NCI-H460 (cell line): Measurements from ENCODE around the gene FNDC1. TPM values are rescaled to one million over a fixed set of nuclear protein-coding genes. Genes with fewer than 3 reads are reported as not detected.

ENCODE experiments used
- DNase-seq: peaks from one replicate; pipeline ENCODE4 v3.0.0-alpha.2; 2016; ENCODE audit warnings: low read depth; ENCODE audit errors: extremely low read depth
- total RNA-seq: library from RNA; depleted of rRNA; stranded (reverse); fragments of >200 nt; shearing (Covaris generic); gene quantifications from 2 replicates; pipeline ENCODE4 v1.2.3, GENCODE V29; 2014

FNDC1 gene
- total RNA-seq, 1 experiment from 2014 or later = not detected

DNA sequence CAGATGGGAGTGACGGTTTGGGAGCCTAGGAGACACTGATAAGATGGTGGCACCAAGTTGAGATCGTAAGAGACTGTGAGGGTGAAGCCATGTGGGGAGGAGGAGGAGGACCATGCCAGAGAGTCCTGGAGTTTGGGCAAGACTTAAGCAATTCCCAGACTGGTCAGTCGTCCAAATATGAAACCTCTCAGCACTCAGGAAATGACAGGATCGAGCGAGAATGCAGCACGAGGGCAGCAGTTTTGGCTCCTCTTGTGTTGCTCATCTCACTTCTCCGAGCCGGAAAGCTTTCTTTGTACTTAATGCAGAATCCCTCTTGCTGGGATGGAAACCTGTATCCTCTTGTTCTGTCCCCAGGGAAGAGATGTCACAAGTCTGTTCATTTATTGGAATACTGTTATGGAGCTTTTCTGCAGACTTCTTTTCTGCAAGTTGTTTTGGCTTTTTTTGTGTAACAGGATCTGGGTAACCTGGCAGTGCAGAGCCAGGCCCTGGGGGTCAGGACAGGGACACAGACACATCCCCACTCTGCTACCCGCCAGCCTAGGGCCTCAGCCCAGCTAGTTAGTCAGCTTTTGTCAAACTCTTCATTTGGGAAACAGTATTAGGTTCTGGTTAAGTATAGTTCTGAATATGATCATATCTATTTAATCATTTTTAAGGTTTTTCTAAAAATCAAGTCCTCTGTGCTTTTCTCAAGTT is 34.3 kb downstream of the FNDC1 start:
- no peak for DNase-seq

DNA sequence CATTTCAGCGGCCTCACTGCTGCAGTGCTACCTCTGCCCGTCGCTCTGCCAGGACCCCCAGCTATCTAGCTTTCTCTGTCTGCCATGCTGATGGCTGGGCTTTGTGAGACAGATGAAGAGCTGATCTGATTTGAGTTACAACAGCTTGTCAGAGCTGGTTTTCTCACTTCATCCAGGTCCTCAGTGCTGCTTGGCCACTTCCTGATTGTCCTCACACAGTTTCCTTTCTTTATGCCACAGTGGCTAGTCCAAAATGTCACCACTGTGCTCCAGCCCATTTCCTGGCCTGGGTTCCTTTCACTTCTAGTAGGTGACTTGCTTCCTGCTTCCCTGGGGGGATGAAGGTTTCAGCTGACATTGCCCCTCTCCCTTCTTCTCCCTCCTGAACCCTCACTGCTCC is 35.4 kb downstream of the FNDC1 start:
- no peak for DNase-seq

DNA sequence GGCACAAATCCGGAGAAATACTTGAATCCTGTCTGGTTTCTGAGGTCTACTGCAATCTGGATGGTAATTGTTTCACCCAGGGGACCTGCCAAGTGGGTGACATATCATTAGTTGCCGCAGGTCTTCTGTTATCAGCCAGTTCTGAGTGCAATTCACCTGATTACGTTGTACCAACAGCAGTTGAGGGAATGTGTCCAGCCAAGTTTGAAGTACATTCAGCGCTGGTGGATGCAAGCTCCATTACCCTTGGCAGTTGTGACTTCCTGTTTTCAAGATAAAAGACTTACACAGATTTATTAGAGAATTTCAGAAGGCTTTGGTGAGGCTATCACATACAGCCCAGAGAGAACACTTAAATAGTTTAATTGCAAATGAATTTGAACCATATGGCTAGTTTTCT is 42.8 kb downstream of the FNDC1 start:
- no peak for DNase-seq

DNA sequence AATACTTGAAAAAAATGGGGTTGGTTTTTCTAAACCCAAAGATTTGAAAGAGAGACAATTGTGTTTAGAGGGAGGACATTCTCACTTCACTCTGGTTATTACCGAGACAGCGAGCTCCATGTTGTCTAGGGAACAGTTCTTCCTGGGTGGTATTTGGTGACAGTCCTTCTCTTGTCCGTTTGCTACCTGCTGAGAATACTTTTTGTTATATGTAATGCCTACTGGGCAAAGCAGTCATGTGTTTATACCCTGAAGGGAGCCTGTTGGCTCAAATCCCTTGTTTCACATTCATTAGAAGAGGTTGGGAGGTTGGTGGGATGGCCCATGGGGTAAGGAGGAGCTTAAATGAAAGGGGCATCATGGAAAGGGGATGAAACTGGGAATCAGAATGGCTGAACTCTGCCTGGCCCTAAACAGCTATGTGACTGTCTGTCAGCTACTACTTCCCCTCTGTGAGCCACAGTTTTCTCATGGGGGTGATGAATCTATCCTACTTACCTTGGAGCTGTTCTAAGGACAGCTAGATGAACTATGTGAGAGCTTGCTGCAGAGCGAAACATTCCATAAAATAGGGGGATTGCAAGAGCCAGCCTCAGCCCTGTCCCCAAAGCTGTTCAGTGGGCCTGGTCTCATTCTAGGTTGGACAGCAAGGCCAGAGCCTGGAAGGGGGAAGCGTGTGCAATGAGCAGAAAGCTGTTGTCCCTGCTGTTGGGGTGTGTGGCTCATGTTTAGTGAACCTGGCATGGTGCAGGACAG is 43.5 kb downstream of the FNDC1 start:
- DNase-seq = no peak

DNA sequence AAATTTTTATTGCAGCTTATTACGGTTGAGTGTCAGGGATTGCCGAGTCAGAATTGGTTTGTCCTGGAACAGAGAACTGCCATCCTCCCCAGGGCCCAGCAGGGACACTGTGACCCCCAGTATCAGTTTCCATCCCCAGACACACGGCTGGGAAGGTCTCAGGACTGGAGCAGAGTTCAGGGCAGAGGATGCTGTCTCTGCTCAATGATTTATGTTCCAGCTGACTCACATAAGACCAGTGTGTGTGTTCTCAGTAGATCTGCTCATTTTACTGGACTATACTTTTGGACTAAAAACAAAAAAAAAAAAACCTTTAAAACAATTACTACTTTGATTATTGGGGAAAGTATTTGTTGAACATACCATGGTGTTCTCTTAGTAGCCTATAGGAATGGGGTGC is 44.2 kb downstream of the FNDC1 start:
- no peak for DNase-seq

DNA sequence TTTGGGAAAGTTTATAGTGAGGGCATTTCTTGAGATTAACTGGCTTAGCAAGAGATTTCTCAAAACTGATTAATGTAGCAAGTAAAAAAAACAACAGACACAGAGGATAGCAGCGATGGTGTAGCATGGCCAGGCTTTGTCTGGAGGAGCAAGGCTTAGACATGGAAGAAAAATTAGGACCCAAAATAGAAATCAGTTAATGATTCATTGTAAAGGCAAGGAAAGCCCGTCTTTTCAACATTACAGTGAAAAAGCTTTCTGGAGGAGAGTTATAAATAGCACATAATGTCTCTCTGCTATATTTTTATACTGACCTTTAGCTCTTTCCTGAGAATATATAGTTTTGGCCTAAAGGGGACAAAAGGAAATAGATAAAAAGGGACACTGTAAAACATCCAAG is 45.1 kb downstream of the FNDC1 start:
- no peak for DNase-seq

DNA sequence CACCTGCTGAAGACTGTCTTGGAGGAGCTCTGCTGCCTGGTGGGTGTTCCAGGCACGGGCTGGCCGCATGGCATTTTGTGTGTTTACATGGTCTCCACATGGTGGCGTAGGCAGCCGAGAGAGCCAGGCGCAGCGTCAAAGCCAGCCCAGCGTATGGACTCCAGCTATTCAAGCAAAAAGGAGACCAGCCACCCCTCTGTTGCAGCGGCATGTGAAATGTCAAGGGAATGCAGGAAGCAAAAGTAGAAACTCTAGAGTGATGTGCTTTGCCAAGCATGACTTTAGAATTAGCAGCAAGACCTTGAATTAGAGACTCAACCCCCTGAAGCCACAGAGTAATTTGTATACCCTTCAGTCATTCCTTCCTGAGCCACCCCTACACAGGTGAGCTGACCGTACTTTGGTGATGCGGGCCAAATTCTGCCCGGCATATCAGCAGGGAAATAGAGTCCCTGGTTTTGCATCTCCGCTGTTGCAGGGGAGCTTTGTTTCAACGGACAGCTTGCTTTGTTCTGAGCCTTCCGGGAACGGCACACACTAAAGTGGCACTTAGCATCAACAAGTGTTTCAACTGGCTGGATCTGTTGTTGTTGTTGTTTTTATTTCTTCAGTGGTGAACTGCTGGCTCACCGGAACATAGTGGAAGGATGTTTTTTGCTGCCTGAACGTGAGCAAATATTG is 48.5 kb downstream of the FNDC1 start:
- peak; percentile 34 for DNase-seq

DNA sequence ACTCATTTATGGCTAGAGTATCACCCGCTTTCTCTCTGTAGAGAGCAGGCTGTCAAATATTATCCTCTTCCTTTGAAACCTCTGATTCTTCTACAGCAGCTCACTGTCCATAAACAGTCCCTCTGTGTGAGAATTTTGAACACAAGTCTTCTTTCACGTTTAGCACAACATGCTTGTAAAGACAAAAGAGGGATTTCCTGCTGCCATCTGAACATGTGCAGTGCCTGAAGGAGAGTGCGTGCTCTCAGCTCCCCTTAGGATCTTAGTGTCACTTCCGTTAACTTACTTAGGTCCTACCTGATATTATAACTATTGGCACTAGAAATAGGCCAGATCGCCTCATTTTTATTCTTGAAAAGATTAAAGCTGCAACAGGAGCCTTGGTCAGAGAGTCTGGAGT is 50.9 kb downstream of the FNDC1 start:
- DNase-seq = no peak

DNA sequence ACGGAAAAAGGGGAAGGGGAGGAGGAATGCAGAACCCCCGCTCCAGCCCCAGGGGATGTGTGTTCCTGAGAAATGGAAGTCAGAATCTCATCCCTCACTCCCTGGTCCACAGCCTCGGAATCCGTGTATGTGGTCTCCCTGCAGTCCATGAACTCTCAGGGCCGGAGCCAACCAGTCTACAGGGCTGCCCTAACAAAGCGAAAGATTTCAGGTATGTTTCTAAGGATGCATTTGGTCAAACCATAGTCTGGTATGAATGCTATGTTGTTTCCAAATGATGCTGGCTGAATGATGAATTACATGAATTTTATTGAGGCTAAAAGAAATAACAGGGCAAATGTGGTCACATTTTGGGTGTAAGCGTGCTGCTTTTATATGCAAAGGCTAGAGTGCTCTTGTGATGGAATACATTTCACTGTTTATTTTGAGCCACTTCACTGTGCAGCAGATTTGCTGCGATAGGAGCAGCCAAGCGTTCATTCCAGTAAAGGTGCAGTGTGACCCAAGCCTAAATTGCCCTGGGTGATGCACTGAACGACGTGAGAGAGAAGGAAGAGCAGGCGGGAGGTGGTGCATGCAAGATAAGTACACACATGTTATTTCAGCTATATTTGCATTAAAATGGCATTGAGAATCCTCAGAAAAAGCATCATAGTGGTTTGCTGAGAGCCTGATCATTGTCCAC is 52.4 kb downstream of the FNDC1 start:
- no peak for DNase-seq

DNA sequence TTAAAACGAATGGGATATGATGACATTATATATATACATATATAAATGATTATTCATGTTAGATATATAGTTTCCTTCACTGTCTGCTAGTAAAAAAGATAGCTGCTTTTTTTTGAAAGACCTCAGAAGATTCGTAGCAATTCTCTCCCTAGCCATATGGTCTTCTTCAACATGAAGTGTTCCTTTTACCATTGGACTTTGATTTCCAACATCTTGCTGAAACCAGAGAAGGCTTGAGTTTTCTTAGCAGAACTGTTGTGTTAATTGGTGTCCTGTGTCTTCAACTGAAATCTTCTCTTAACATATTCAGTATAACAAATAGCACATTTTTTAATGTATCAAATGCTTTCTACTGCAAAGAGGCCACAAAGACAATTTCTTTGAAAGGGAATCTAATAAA is 55.3 kb downstream of the FNDC1 start:
- no peak for DNase-seq

DNA sequence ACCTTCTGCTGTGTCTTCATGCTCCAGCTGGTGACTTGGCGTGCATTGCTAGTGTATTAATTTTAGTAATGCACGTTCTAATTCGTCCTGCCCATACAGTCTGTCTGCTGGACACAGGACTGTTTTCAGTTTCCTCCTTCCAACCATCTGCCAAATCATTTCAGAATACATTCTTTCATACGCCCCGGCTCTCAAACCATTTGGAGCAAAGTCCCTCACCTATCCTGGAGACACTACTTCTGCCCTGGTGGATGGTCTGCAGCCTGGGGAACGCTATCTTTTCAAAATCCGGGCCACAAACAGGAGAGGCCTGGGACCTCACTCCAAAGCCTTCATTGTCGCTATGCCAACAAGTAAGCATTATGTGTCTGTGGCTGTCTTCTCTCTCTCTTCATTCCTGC is 60.5 kb downstream of the FNDC1 start:
- DNase-seq = no peak

DNA sequence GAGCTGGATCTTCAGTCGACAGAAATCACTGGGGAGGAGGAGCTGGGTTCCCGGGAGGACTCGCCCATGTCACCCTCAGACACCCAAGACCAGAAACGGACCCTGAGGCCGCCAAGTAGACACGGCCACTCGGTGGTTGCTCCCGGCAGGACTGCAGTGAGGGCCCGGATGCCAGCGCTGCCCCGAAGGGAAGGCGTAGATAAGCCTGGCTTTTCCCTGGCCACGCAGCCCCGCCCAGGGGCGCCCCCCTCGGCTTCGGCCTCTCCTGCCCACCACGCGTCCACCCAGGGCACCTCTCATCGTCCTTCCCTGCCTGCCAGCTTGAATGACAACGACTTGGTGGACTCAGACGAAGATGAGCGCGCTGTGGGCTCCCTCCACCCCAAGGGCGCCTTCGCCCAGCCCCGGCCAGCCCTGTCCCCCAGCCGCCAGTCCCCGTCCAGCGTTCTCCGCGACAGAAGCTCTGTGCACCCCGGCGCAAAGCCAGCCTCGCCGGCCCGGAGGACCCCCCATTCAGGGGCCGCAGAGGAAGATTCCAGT is 63.0 kb downstream of the FNDC1 start:
- no peak for DNase-seq

DNA sequence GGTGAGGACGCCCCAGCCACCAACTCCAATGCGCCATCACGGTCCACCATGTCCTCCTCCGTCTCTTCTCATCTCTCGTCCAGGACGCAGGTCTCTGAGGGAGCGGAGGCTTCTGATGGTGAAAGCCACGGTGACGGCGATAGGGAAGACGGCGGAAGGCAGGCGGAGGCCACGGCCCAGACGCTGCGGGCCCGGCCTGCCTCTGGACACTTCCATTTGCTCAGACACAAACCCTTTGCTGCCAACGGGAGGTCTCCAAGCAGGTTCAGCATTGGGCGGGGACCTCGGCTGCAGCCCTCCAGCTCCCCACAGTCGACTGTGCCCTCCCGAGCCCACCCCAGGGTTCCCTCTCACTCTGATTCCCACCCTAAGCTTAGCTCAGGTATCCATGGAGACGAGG is 63.6 kb downstream of the FNDC1 start:
- no peak for DNase-seq

DNA sequence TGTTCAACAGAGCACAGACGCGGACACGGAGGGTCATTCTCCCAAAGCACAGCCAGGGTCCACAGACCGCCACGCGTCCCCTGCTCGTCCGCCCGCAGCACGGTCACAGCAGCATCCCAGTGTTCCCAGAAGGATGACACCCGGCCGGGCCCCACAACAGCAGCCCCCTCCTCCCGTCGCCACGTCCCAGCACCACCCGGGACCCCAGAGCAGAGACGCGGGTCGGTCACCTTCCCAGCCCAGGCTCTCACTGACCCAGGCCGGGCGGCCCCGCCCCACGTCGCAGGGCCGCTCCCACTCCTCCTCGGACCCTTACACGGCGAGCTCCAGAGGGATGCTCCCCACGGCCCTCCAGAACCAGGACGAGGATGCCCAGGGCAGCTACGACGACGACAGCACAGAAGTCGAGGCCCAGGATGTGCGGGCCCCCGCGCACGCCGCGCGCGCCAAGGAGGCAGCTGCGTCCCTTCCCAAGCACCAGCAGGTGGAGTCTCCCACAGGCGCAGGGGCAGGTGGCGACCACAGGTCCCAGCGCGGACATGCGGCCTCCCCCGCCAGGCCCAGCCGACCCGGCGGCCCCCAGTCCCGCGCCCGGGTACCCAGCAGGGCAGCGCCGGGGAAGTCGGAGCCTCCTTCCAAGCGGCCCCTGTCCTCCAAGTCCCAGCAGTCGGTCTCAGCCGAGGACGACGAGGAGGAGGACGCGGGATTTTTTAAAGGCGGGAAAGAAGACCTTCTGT is 64.3 kb downstream of the FNDC1 start:
- no peak for DNase-seq

DNA sequence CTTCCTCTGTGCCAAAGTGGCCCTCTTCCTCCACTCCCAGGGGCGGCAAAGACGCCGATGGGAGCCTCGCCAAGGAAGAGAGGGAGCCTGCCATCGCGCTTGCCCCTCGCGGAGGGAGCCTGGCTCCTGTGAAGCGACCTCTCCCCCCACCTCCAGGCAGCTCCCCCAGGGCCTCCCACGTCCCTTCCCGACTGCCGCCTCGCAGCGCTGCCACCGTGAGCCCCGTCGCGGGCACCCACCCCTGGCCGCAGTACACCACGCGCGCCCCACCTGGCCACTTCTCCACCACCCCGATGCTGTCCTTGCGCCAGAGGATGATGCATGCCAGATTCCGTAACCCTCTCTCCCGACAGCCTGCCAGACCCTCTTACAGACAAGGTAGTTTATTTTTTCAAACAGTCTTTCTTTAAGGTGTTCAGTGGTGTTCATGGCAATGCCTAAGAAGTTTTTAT is 64.9 kb downstream of the FNDC1 start:
- no peak for DNase-seq

DNA sequence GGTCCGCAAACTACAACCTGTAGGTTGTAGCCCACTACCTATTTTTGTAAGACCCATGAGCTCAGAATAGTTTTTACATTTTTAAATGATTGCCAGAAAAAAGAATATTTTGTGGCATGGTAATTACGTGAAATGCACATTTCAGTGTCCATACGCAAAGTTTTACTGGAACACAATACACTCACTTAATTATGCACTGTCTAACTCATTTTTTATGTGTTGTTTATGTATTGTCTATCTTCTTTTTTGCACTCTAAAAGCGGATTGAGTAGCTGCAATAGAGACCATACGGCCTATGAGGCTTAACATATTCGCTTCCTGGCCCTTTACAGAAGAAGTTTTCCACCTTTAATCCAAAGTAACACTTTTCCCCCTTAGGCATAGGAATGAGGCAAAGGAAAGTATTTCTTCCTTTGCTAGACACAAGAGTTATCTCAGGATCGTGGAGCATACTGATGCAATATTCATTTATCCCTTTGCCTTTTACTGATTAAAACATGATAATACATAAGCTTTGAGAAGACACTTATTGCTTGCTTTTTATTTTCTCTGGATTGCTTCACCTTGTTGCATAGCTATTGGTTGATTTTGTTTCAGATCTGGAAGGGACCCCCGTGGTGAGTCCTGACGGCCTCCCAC is 69.8 kb downstream of the FNDC1 start:
- DNase-seq = no peak

DNA sequence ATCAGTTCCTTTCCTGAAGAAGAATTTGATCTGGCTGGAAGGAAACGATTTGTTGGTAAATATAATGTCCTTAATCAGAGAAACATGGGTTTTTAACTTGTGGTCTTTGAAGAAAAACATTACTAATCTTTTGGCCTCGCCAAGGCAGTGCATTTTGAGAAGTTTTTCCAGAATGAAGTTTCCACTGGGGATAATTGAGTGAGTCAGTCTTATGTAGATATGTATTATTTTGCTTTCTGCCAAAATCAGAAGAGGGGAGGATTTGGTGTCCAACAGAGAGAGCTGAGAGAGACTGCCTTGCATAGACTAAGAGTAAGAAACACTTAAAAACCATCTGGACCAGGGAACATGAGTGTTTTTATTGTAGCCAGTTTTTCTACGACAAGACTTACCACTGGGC is 79.9 kb downstream of the FNDC1 start:
- no peak for DNase-seq

DNA sequence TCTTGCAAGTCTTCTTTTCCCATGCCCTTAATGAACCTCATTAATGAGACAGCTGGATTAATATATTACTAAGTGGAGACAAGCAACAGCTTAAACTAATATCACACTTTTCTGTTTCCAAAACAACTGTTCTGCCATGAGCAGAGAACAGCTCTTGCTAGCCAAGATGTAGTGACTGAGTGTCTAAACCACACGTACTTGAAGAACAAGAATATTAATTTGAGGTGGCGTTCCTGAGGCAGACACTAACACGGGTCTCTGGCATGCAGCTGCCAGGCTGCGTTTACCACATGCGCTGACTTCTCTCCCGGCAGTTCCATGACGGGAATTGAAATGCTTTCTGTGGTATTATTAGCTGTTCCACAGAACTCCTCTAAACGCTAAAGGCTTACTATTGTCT is 80.6 kb downstream of the FNDC1 start:
- DNase-seq = no peak

DNA sequence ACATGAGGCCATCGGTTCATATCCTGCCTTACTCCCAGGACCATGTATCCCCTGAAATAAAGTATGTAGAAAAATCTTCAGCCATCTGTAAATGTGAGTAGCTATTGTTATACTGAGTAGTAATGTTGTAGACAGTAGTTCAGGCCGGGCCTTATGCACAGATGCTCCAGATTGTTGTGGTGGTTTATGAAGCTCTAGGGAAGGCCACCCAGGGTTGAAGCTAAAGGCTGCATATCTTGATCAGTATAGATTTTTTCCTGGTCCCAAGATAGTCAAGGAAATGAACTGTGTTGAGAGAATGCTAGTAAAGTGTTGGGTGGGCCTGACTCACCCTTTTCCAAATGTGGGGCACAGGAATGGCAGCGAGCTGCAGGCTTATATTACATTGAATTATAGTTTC is 81.4 kb downstream of the FNDC1 start:
- no peak for DNase-seq
